MM.1S (cell line): Measurements from ENCODE around the gene PRICKLE1.

Source experiments
- DNase-seq: peaks from one replicate; pipeline ENCODE4 v3.0.0-alpha.2; 2015
- H2AFZ ChIP-seq: fragments of 300-600 bp; sonication (generic); 2 replicates; pipeline ENCODE4 v1.6.0; 2016; ENCODE audit warnings: antibody characterized with exemption, low read length
- H3F3A ChIP-seq: fragments of 300-600 bp; sonication (generic); 2 replicates; pipeline ENCODE4 v1.6.1; 2016; ENCODE audit warnings: mild to moderate bottlenecking, antibody characterized with exemption, low read length, moderate library complexity, mixed read lengths; ENCODE audit not compliant: insufficient read depth
- H3K27ac ChIP-seq: fragments of 300-600 bp; sonication (generic); 2 replicates; pipeline ENCODE4 v1.5.1; 2016; ENCODE audit warnings: mild to moderate bottlenecking, low read length
- H3K27me3 ChIP-seq: fragments of 300-600 bp; sonication (generic); replicated peaks from 2 replicates; pipeline ENCODE4 v1.6.0; 2016; ENCODE audit warnings: low read length; ENCODE audit not compliant: insufficient read depth
- H3K36me3 ChIP-seq: fragments of 300-600 bp; sonication (generic); replicated peaks from 2 replicates; pipeline ENCODE4 v1.6.1; 2016; ENCODE audit warnings: mild to moderate bottlenecking, low read length, mixed read lengths; ENCODE audit not compliant: insufficient read depth
- H3K4me1 ChIP-seq: fragments of 300-600 bp; sonication (generic); 2 replicates; pipeline ENCODE4 v1.6.1; 2016; ENCODE audit warnings: low read length, mixed read lengths
- H3K4me2 ChIP-seq: fragments of 300-600 bp; sonication (generic); 2 replicates; pipeline ENCODE4 v1.6.0; 2016; ENCODE audit warnings: low read depth, low read length
- H3K4me3 ChIP-seq: fragments of 300-600 bp; sonication (generic); 2 replicates; pipeline ENCODE4 v1.5.1; 2016; ENCODE audit warnings: low read length, mixed read lengths
- H3K79me2 ChIP-seq: fragments of 300-600 bp; sonication (generic); 2 replicates; pipeline ENCODE4 v1.6.1; 2016; ENCODE audit warnings: mixed run types, low read length, mixed read lengths
- H3K9ac ChIP-seq: fragments of 300-600 bp; sonication (generic); 2 replicates; pipeline ENCODE4 v1.6.1; 2016; ENCODE audit warnings: low read length, mixed read lengths
- H3K9me2 ChIP-seq: fragments of 300-600 bp; sonication (generic); replicated peaks from 2 replicates; pipeline ENCODE4 v1.6.1; 2016; ENCODE audit warnings: mild to moderate bottlenecking, low read length, mixed read lengths; ENCODE audit not compliant: insufficient read depth
- H3K9me3 ChIP-seq: fragments of 300-600 bp; sonication (generic); replicated peaks from 2 replicates; pipeline ENCODE4 v1.6.1; 2016; ENCODE audit warnings: mild to moderate bottlenecking, low read length, mixed read lengths; ENCODE audit not compliant: insufficient read depth
- H4K20me1 ChIP-seq: fragments of 300-600 bp; sonication (generic); 2 replicates; pipeline ENCODE4 v1.6.1; 2016; ENCODE audit warnings: mild to moderate bottlenecking, low read length, moderate library complexity, mixed read lengths; ENCODE audit not compliant: insufficient read depth
- EZH2 ChIP-seq: fragments of 300-600 bp; sonication (generic); optimal IDR thresholded peaks from 2 replicates; pipeline ENCODE3; 2017; ENCODE audit warnings: low read depth, mild to moderate bottlenecking, antibody characterized with exemption, low read length, mixed read lengths
- EZH2phosphoT487 ChIP-seq: fragments of 300-600 bp; sonication (generic); IDR thresholded peaks from 2 replicates; pipeline ENCODE4 v1.6.1; 2018; ENCODE audit warnings: antibody characterized with exemption, low read length
- TF ChIP-seq, protein P1 (sequence below): fragments of 300-600 bp; sonication (generic); IDR thresholded peaks from 2 replicates; pipeline ENCODE4 v1.5.1; 2016; ENCODE audit warnings: antibody characterized with exemption, low read length, mixed read lengths

Gene PRICKLE1

DNA sequence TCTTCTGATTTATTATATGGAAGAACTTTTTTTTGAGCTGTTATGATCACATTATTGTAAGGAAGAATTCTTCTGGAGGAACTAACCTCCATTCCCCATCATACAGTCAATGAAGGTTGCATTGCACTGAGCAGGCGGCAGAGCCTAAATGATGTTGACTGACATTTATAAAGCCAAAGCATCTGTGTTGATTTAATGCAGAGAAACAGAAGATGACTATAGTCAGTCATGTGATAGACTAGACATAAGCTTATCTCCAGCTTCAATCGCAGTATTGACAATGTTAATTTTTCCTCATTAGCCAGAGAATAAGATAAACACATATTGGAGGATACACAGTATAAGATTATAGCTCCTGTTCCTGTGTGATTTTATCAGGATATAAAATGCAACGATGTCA is 82.0 kb downstream of the PRICKLE1 start:
- TF ChIP-seq EZH2phosphoT487 (no peak), EZH2 (no peak)
- TF ChIP-seq, protein P1, sequence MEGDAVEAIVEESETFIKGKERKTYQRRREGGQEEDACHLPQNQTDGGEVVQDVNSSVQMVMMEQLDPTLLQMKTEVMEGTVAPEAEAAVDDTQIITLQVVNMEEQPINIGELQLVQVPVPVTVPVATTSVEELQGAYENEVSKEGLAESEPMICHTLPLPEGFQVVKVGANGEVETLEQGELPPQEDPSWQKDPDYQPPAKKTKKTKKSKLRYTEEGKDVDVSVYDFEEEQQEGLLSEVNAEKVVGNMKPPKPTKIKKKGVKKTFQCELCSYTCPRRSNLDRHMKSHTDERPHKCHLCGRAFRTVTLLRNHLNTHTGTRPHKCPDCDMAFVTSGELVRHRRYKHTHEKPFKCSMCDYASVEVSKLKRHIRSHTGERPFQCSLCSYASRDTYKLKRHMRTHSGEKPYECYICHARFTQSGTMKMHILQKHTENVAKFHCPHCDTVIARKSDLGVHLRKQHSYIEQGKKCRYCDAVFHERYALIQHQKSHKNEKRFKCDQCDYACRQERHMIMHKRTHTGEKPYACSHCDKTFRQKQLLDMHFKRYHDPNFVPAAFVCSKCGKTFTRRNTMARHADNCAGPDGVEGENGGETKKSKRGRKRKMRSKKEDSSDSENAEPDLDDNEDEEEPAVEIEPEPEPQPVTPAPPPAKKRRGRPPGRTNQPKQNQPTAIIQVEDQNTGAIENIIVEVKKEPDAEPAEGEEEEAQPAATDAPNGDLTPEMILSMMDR = no peak

DNA sequence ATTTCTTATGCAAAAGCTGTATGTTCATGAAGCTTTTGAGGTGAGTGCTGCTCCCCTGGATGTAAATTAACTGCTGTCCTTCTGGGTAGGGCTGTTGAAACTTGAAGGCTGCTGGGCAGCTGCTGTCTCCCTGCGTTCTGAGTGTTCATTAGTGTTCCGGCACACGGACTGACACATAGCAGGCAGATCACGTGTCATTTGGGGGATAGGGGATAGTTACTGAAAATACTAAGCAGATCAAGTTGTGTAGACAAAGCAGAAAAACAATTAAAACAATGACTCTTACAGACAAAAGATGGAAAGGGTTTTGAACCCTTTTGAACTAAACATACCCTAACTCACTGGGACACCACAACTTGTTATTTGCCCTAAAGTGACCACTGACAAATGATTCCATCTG is 82.5 kb downstream of the PRICKLE1 start:
- Histone ChIP-seq H3K9me3 (no peaks in the 10 kb centered on the region), H3K4me3 (no peak overlapping the region), H4K20me1 (no peaks in the 10 kb centered on the region), H3K4me1 (no peaks in the 10 kb centered on the region), H3K79me2 (no peaks in the 10 kb centered on the region), H3K4me2 (no peak overlapping the region), H3K9me2 (no peaks in the 10 kb centered on the region), H2AFZ (no peak overlapping the region), H3F3A (no peaks in the 10 kb centered on the region), H3K36me3 (no peaks in the 10 kb centered on the region), H3K9ac (no peak overlapping the region), H3K27ac (no peak overlapping the region), H3K27me3 (no peaks in the 10 kb centered on the region)
- DNase-seq = no peak
- no peak for TF ChIP-seq EZH2phosphoT487

More for the DNA sequence above, 82.0 kb downstream of the PRICKLE1 start:
- Histone ChIP-seq H3K79me2 (no peaks in the 10 kb centered on the region), H3K27me3 (no peaks in the 10 kb centered on the region), H3K36me3 (no peaks in the 10 kb centered on the region), H3K4me2 (no peak overlapping the region), H3K9me2 (no peaks in the 10 kb centered on the region), H3K9ac (no peak overlapping the region), H3F3A (no peaks in the 10 kb centered on the region), H3K4me1 (no peaks in the 10 kb centered on the region), H3K9me3 (no peaks in the 10 kb centered on the region), H3K27ac (no peak overlapping the region), H4K20me1 (no peaks in the 10 kb centered on the region), H3K4me3 (no peak overlapping the region), H2AFZ (no peak overlapping the region)
- no peak for DNase-seq

DNA sequence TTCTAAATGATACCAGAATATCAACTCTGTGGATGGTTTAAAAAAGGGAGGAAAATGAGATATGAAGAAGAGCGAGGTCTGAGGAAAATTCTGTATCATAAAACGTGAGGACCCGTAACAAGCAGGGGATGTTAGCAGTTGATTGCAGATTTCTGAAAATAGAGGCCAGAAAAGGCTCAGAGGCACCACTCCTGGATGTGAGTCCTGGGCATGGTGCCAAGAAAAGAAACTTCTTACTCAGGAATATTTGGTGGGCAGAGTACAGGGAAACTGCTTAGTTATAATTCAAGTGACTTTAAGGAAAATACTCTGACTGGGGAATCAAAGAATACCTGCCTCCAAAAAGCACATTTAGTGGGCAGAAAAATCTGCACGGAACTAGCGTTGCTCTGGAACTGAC is 85.5 kb downstream of the PRICKLE1 start:
- Histone ChIP-seq H3K36me3 (no peaks in the 10 kb centered on the region), H3K27ac (no peak overlapping the region), H3K4me1 (no peaks in the 10 kb centered on the region), H3K27me3 (no peaks in the 10 kb centered on the region), H3K4me2 (no peak overlapping the region), H3K9ac (no peak overlapping the region), H2AFZ (no peak overlapping the region), H3K9me3 (no peaks in the 10 kb centered on the region), H3K79me2 (no peaks in the 10 kb centered on the region), H3F3A (no peaks in the 10 kb centered on the region), H4K20me1 (no peaks in the 10 kb centered on the region), H3K4me3 (no peak overlapping the region), H3K9me2 (no peaks in the 10 kb centered on the region)
- no peak for DNase-seq
- TF ChIP-seq EZH2 (no peak), EZH2phosphoT487 (no peak)
- TF ChIP-seq, protein P1 = no peak

DNA sequence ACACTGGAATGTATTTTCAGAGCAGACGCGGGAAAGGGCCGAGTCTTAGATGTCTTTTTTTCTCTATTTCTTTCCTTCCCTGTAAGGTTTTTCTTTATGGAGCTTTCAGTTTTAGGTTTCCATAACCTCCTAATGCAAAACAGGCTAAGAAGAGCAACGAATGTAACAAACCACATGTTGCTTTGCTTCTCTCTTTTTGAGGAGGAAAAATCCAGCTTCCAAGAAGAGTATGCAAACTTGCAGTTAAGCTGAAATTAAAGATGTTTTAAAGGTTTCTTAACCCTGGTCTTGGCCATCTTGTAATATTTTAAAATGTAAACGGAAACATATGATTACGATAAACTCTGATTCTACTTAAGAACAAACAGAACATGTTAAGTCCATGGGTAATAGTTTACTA is 86.9 kb downstream of the PRICKLE1 start:
- H3K27me3 ChIP-seq = no peaks in the 10 kb centered on the region
- H4K20me1 ChIP-seq = no peaks in the 10 kb centered on the region
- H3K79me2 ChIP-seq = no peaks in the 10 kb centered on the region
- H3K9me3 ChIP-seq = no peaks in the 10 kb centered on the region
- no peaks in the 10 kb centered on the region for H3K36me3 ChIP-seq
- no peak overlapping the region for H3K9ac ChIP-seq
- no peak overlapping the region for H3K4me3 ChIP-seq
- H2AFZ ChIP-seq = no peak overlapping the region
- TF ChIP-seq EZH2 (no peak), EZH2phosphoT487 (no peak)
- TF ChIP-seq, protein P1 = no peak
- no peaks in the 10 kb centered on the region for H3K9me2 ChIP-seq
- no peaks in the 10 kb centered on the region for H3K4me1 ChIP-seq
- no peak overlapping the region for H3K4me2 ChIP-seq
- H3F3A ChIP-seq = no peaks in the 10 kb centered on the region
- no peak overlapping the region for H3K27ac ChIP-seq
- no peak for DNase-seq
